ENCODE results near the gene RALGPS2.

Gene RALGPS2

GRCh38 chr1:178869119-178869697 lies 144.2 kb downstream of the RALGPS2 start:
- no peak for DNase-seq

- no peak for DNase-seq
Measured at GRCh38 chr1:178870221-178870620, 145.2 kb downstream of the RALGPS2 start.

- no peak for DNase-seq
Measured at GRCh38 chr1:178870944-178871343, 145.9 kb downstream of the RALGPS2 start, which contains the start of gene ANGPTL1. TSS of gene ANGPTL1 (minus strand) at chr1:178871077. CDS start at chr1:178865776, 5,301 bp downstream.

- DNase-seq = no peak
Measured at GRCh38 chr1:178871551-178872320, 146.7 kb downstream of the RALGPS2 start.

GRCh38 chr1:178874966-178875365 lies 149.9 kb downstream of the RALGPS2 start:
- no peak for DNase-seq

- DNase-seq = no peak
Measured at GRCh38 chr1:178875936-178876335, 150.9 kb downstream of the RALGPS2 start.

GRCh38 chr1:178877896-178878295 lies 152.9 kb downstream of the RALGPS2 start:
- DNase-seq = no peak

- no peak for DNase-seq
Measured at GRCh38 chr1:178881950-178882349, 156.9 kb downstream of the RALGPS2 start.

- DNase-seq = no peak
Measured at GRCh38 chr1:178885869-178886268, 160.8 kb downstream of the RALGPS2 start.

- no peak for DNase-seq
Measured at GRCh38 chr1:178886551-178886950, 161.5 kb downstream of the RALGPS2 start.

GRCh38 chr1:178895928-178896327 lies 170.9 kb downstream of the RALGPS2 start:
- no peak for DNase-seq

- no peak for DNase-seq
Measured at GRCh38 chr1:178898401-178898800, 173.4 kb downstream of the RALGPS2 start.

GRCh38 chr1:178899402-178899801 lies 174.4 kb downstream of the RALGPS2 start:
- DNase-seq = no peak

GRCh38 chr1:178901482-178902125 lies 176.6 kb downstream of the RALGPS2 start:
- no peak for DNase-seq

- no peak for DNase-seq
Measured at GRCh38 chr1:178908358-178908757, 183.3 kb downstream of the RALGPS2 start.

- no peak for DNase-seq
Measured at GRCh38 chr1:178910023-178910422, 185.0 kb downstream of the RALGPS2 start.

GRCh38 chr1:178912597-178912996 lies 187.6 kb downstream of the RALGPS2 start:
- DNase-seq = no peak

GRCh38 chr1:178916448-178917174 lies 191.6 kb downstream of the RALGPS2 start:
- DNase-seq = no peak

GRCh38 chr1:178918308-178918707 lies 193.3 kb downstream of the RALGPS2 start:
- no peak for DNase-seq

GRCh38 chr1:178918955-178919354 lies 193.9 kb downstream of the RALGPS2 start:
- no peak for DNase-seq

GRCh38 chr1:178919581-178919980 lies 194.5 kb downstream of the RALGPS2 start:
- no peak for DNase-seq

GRCh38 chr1:178921499-178921898 lies 196.5 kb downstream of the RALGPS2 start:
- DNase-seq = no peak

GRCh38 chr1:178923512-178923911 lies 198.5 kb downstream of the RALGPS2 start:
- no peak for DNase-seq
